Measurements from ENCODE around the gene PTPRR.

DNA sequence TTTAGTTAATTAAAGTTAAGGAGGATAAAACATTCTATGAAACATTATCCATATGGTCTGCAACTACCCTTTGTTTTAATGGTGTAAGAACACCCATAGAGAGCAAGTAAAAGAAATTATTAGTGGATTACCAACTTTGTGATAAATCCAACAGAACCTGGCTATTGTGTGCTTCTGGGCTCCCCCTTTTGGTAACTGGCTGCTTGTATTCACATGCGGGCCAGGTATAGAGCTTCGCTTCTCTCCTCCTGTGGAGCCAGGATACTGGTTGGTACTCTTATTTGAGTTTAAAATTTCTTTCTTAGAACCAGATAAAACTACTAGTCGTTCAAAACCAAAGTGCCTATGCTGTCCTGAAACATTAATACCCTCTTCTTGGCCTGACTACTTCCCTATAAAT is 81.0 kb downstream of the PTPRR start:
- no peak for TF ChIP-seq RXRA (IDR thresholded peaks at IDR 0.05)
- TF ChIP-seq JUND (IDR thresholded peaks at IDR 0.05): no peak
- TF ChIP-seq, protein P1, sequence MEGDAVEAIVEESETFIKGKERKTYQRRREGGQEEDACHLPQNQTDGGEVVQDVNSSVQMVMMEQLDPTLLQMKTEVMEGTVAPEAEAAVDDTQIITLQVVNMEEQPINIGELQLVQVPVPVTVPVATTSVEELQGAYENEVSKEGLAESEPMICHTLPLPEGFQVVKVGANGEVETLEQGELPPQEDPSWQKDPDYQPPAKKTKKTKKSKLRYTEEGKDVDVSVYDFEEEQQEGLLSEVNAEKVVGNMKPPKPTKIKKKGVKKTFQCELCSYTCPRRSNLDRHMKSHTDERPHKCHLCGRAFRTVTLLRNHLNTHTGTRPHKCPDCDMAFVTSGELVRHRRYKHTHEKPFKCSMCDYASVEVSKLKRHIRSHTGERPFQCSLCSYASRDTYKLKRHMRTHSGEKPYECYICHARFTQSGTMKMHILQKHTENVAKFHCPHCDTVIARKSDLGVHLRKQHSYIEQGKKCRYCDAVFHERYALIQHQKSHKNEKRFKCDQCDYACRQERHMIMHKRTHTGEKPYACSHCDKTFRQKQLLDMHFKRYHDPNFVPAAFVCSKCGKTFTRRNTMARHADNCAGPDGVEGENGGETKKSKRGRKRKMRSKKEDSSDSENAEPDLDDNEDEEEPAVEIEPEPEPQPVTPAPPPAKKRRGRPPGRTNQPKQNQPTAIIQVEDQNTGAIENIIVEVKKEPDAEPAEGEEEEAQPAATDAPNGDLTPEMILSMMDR (IDR thresholded peaks at IDR 0.05; ENCODE audit: low read depth, low read length, missing input control): no peak
- TF ChIP-seq YY1 (IDR thresholded peaks at IDR 0.05): no peak
- TF ChIP-seq RAD21 (IDR thresholded peaks at IDR 0.05): no peak
- no peak for TF ChIP-seq GABPA (IDR thresholded peaks at IDR 0.05 in 1 of 2, conservative IDR thresholded peaks at IDR 0.05 in 1 of 2)
- TF ChIP-seq, protein P2, sequence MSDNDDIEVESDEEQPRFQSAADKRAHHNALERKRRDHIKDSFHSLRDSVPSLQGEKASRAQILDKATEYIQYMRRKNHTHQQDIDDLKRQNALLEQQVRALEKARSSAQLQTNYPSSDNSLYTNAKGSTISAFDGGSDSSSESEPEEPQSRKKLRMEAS (IDR thresholded peaks at IDR 0.05): no peak
- TF ChIP-seq FOXA1 (IDR thresholded peaks at IDR 0.05): no peak

Data from liver (tissue), 3 donors.